HG03565 (cell line): ENCODE measurements around the gene CALB2.
A peak's percentile ranks its signal among the peaks of the same experiment; 100 is the strongest.

Experiments used
- ATAC-seq: cut with Tn5 transposase; IDR thresholded peaks from one replicate; pipeline ENCODE4 v1.9.1; 2021; ENCODE audit warnings: mild to moderate bottlenecking, moderate library complexity; ENCODE audit not compliant: unreplicated experiment

Gene CALB2

GRCh38 chr16:71424626-71425025 lies 66.1 kb downstream of the CALB2 start:
- no peak for ATAC-seq

- ATAC-seq, result no peak
Measured at GRCh38 chr16:71425746-71426068, 67.2 kb downstream of the CALB2 start.

- ATAC-seq, result peak; percentile 70
Measured at GRCh38 chr16:71426069-71426879, 67.8 kb downstream of the CALB2 start.

GRCh38 chr16:71426880-71427615 lies 68.5 kb downstream of the CALB2 start:
- ATAC-seq, result peak; percentile 3

GRCh38 chr16:71428385-71428784 lies 69.9 kb downstream of the CALB2 start:
- ATAC-seq, result no peak

GRCh38 chr16:71428883-71429282 lies 70.4 kb downstream of the CALB2 start:
- ATAC-seq, result no peak

- no peak for ATAC-seq
Measured at GRCh38 chr16:71429581-71429980, 71.1 kb downstream of the CALB2 start.

- no peak for ATAC-seq
Measured at GRCh38 chr16:71430744-71431143, 72.2 kb downstream of the CALB2 start.

- no peak for ATAC-seq
Measured at GRCh38 chr16:71431176-71431575, 72.7 kb downstream of the CALB2 start.

- no peak for ATAC-seq
Measured at GRCh38 chr16:71431991-71432390, 73.5 kb downstream of the CALB2 start.

GRCh38 chr16:71432906-71433305 lies 74.4 kb downstream of the CALB2 start:
- no peak for ATAC-seq

- ATAC-seq, result no peak
Measured at GRCh38 chr16:71436473-71436872, 78.0 kb downstream of the CALB2 start.

- ATAC-seq, result no peak
Measured at GRCh38 chr16:71439523-71439922, 81.0 kb downstream of the CALB2 start.
